ENCODE results near the gene DIP2B. TPM values are rescaled to one million over a fixed set of nuclear protein-coding genes. Genes with fewer than 3 reads are reported as not detected.

Gene DIP2B
- total RNA-seq, 4 donors from 2014 or later: 19.8 to 25.9 (median 23.8) TPM

GRCh38 chr12:50639721-50640120 lies 134.9 kb downstream of the DIP2B start:
- Histone ChIP-seq H3K4me3 (no peak overlapping the region), H3K27me3 (no peaks in the 10 kb centered on the region), H3K9me3 (no peaks in the 10 kb centered on the region), H3K27ac (no peak overlapping the region), H3K4me1 (peaks cover 0 to 12% (median 0%) of the 10 kb centered on the region in 3 donors), H3K36me3 (peaks cover 0 to 17% of the 10 kb centered on the region in 2 donors)
- TF ChIP-seq POLR2AphosphoS5 (IDR thresholded peaks at IDR 0.05): no peak
- TF ChIP-seq CTCF (IDR thresholded peaks at IDR 0.05): no peak
- TF ChIP-seq POLR2A (IDR thresholded peaks at IDR 0.05): no peak
- no peak for TF ChIP-seq EP300 (IDR thresholded peaks at IDR 0.05)
- WGBS, 2 donors (ENCODE audit: low coverage in 1 of 2): 79 to 93% methylated on average over 4 of the region's 4 CpGs
- no peak for ATAC-seq

DNA sequence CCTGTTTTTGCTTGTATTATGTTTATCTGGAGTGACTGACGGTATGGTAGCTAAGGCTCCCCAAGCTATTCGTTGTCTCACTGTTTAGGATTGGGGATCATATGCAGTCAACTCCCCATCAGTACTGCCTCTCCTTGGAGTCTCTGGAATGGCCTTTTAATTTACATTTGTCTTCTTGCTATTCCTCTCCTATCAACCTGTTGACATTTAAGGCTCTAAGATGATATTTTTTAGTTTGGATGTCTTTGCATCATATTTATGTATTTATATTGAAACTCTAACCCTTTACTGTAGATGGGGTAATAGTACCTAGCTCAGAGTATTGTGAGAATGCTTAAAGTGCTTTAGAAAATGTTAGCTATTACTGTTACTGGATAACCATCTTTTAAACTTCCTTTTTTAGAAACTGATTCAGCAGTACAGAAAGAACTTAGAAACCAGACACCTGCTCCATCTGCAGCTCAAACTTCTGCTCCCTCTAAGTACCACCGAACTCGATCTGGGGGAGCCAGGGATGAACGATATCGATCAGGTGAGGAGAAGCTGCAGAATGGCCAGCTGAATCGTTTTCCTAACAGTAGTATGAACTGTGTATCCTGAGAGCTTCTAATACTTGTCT lies 135.6 kb downstream of the DIP2B start:
- Histone ChIP-seq H3K27ac (no peak overlapping the region), H3K36me3 (peaks cover 0 to 17% of the 10 kb centered on the region in 2 donors), H3K4me1 (peaks cover 0 to 12% (median 0%) of the 10 kb centered on the region in 3 donors), H3K27me3 (no peaks in the 10 kb centered on the region), H3K4me3 (no peak overlapping the region), H3K9me3 (no peaks in the 10 kb centered on the region)
- 78 to 84% methylated on average over 7 of the region's 7 CpGs for WGBS, 2 donors (ENCODE audit: low coverage in 1 of 2)
- no peak for ATAC-seq
- TF ChIP-seq POLR2A (IDR thresholded peaks at IDR 0.05) (no peak), CTCF (IDR thresholded peaks at IDR 0.05) (no peak), POLR2AphosphoS5 (IDR thresholded peaks at IDR 0.05) (no peak)

- H3K4me3 ChIP-seq: no peak overlapping the region
- no peak overlapping the region for H3K27ac ChIP-seq
- 94 to 100% methylated on average over 1 to 4 of the region's 5 CpGs for WGBS, 2 donors (ENCODE audit: low coverage in 1 of 2)
- peaks cover 0 to 17% of the 10 kb centered on the region in 2 donors for H3K36me3 ChIP-seq
- ATAC-seq: no peak
- TF ChIP-seq EP300 (IDR thresholded peaks at IDR 0.05) (no peak), POLR2A (IDR thresholded peaks at IDR 0.05) (no peak)
- no peaks in the 10 kb centered on the region for H3K9me3 ChIP-seq
- peaks cover 0 to 8% (median 0%) of the 10 kb centered on the region in 3 donors for H3K4me1 ChIP-seq
- no peaks in the 10 kb centered on the region for H3K27me3 ChIP-seq
Observed at GRCh38 chr12:50641566-50641965, 136.8 kb downstream of the DIP2B start.

DNA sequence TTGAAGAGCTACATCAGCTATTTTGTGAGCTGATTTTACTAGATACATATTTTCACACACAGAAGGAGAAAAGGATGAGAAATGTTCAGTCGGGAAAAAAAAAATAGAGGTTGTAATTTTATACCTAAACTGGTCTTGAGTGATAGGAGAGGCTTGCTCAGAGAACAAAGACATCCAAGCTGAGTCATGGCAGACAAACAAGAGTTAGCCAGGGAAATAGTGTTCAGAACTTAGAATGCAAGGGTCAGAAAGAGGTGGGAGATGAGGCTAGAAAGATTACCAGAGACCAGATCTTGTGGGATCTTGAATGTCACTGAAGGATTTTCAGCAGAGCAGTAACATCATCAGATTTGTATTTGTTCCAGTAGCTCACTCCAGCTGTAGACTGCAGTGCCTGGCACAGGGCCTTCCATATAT lies 137.3 kb downstream of the DIP2B start:
- Histone ChIP-seq H3K4me3 (no peak overlapping the region), H3K27ac (no peak overlapping the region), H3K9me3 (no peaks in the 10 kb centered on the region), H3K27me3 (no peaks in the 10 kb centered on the region), H3K4me1 (peaks cover 0 to 4% (median 0%) of the 10 kb centered on the region in 3 donors), H3K36me3 (peaks cover 0 to 17% of the 10 kb centered on the region in 2 donors)
- no peak for TF ChIP-seq CTCF (IDR thresholded peaks at IDR 0.05)
- ATAC-seq: no peak
- WGBS, 2 donors (ENCODE audit: low coverage in 1 of 2): 46% methylated on average over 1 of the region's 1 CpG; no CpG with 5 or more reads in 1 of the 2 donors

DNA sequence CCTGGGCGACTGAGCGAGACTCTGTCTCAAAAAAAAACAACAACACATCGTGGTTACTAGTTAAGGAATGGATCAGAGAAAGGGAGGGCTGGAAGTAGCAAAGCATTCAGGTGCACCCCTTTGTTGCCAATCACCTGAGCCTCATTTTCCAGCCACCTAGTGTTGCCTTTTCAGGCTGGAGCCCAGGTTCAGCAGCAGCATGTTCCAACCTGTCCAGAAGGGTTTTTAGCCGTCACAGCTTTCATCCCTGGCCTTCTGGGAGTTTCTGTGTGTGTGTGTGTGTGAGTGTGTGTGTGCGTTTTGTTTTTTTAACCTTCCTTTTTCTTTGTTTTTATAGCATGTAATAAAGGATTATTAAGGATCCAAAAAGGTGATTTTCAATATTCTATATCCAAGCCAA lies 138.0 kb downstream of the DIP2B start:
- peaks cover 0 to 17% of the 10 kb centered on the region in 2 donors for H3K36me3 ChIP-seq
- no peak overlapping the region for H3K4me3 ChIP-seq
- no peak for ATAC-seq
- H3K27ac ChIP-seq: no peak overlapping the region
- 81 to 83% methylated on average over 4 to 5 of the region's 5 CpGs for WGBS, 2 donors (ENCODE audit: low coverage in 1 of 2)
- no peaks in the 10 kb centered on the region for H3K9me3 ChIP-seq
- peaks cover 0 to 4% (median 0%) of the 10 kb centered on the region in 3 donors for H3K4me1 ChIP-seq
- TF ChIP-seq CTCF (IDR thresholded peaks at IDR 0.05) (no peak), EP300 (IDR thresholded peaks at IDR 0.05) (no peak), POLR2A (IDR thresholded peaks at IDR 0.05) (no peak), POLR2AphosphoS5 (IDR thresholded peaks at IDR 0.05) (no peak)
- H3K27me3 ChIP-seq: no peaks in the 10 kb centered on the region
